IPS-18a (cell line): ENCODE data around the gene NMNAT2.

Source experiments
- H3K27ac ChIP-seq: one replicate; pipeline ENCODE4 v1.5.1; 2013; ENCODE audit warnings: low read length
- H3K27me3 ChIP-seq: one replicate; pipeline ENCODE4 v1.6.1; 2013; ENCODE audit warnings: mild to moderate bottlenecking, low read length; ENCODE audit not compliant: control insufficient read depth, insufficient read depth
- H3K36me3 ChIP-seq: one replicate; pipeline ENCODE4 v1.6.1; 2013; ENCODE audit warnings: low read depth, low read length; ENCODE audit not compliant: control insufficient read depth
- H3K4me1 ChIP-seq: one replicate; pipeline ENCODE4 v1.6.1; 2013; ENCODE audit warnings: low read depth, low read length; ENCODE audit not compliant: control insufficient read depth
- H3K4me3 ChIP-seq: one replicate; pipeline ENCODE4 v1.5.1; 2013; ENCODE audit warnings: low read length
- H3K9ac ChIP-seq: one replicate; pipeline ENCODE4 v1.6.1; 2013; ENCODE audit warnings: mild to moderate bottlenecking, low read length, moderate library complexity
- H3K9me3 ChIP-seq: one replicate; pipeline ENCODE4 v1.6.1; 2013; ENCODE audit warnings: low read depth, low read length; ENCODE audit not compliant: control insufficient read depth

Gene NMNAT2

DNA sequence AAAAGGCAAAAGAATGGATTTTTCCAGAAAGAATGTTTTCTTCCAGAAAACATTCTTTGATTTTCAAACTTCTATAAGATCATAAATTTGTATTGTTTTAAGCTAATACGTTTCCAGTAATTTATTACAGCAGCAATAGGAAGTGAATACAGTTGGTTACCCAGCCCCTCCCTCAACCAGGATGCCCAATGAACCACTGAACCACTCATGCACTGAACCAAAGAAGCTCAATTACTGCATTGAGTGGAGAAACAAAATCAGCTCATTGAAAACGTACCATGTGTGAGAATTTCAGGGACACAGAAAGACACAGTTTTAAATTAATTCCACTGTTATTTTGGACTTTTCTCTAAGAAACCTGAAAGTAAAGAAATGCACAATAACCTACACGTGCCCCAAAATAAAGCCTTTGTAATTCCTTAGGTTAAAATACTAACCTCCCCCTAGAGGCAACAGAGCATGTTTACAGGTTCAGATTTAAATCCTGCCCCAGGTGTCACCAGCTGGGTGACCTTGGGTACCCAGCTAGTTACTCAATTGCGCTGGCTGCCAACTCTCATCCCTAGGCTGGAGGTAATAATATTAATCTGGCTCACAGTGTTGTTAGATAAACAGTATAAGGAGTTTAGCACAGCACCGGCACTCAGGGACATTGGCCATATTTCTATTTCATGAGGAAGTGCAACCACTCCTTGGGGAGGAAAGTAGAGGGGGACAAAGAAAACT lies 111.7 kb downstream of the NMNAT2 start:
- Histone ChIP-seq H3K27ac (no peak overlapping the region), H3K9ac (no peak overlapping the region), H3K36me3 (no peaks in the 10 kb centered on the region), H3K9me3 (no peaks in the 10 kb centered on the region), H3K27me3 (no peaks in the 10 kb centered on the region), H3K4me1 (peaks cover 23% of the 10 kb centered on the region), H3K4me3 (no peak overlapping the region)

- Histone ChIP-seq H3K4me1 (peaks cover 23% of the 10 kb centered on the region), H3K4me3 (no peak overlapping the region), H3K9ac (no peak overlapping the region), H3K27ac (no peak overlapping the region), H3K9me3 (no peaks in the 10 kb centered on the region), H3K36me3 (no peaks in the 10 kb centered on the region), H3K27me3 (no peaks in the 10 kb centered on the region)
Observed at GRCh38 chr1:183304440-183305107, 113.6 kb downstream of the NMNAT2 start.

DNA sequence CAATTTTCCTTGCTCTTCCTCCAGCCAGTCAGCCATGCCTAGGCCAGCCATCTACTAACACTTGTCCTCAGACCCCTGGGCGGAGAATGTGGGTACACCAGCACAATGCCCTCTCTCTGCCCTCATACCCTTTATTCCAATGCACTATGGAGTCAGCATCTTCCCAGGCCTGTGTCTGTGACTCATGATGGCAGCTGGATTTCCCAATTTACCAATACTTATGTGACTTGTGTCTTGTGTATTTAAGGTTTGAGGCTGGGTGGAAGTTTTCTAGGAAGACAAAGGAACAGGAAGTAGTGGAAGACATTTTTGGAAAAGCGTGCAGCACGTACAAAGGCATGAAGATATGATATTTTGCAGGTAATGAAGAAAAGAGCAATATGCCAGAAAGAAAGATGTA lies 114.3 kb downstream of the NMNAT2 start:
- Histone ChIP-seq H3K9ac (no peak overlapping the region), H3K36me3 (no peaks in the 10 kb centered on the region), H3K4me3 (no peak overlapping the region)

GRCh38 chr1:183303323-183303645 lies 114.9 kb downstream of the NMNAT2 start:
- no peaks in the 10 kb centered on the region for H3K27me3 ChIP-seq
- H3K27ac ChIP-seq = no peak overlapping the region
- H3K9ac ChIP-seq = no peak overlapping the region
- no peaks in the 10 kb centered on the region for H3K9me3 ChIP-seq
- no peaks in the 10 kb centered on the region for H3K36me3 ChIP-seq
- no peak overlapping the region for H3K4me3 ChIP-seq
- H3K4me1 ChIP-seq = peaks cover 23% of the 10 kb centered on the region

More for the DNA sequence above, 114.3 kb downstream of the NMNAT2 start:
- peaks cover 23% of the 10 kb centered on the region for H3K4me1 ChIP-seq
- H3K27me3 ChIP-seq = no peaks in the 10 kb centered on the region
- H3K9me3 ChIP-seq = no peaks in the 10 kb centered on the region
- H3K27ac ChIP-seq = no peak overlapping the region

DNA sequence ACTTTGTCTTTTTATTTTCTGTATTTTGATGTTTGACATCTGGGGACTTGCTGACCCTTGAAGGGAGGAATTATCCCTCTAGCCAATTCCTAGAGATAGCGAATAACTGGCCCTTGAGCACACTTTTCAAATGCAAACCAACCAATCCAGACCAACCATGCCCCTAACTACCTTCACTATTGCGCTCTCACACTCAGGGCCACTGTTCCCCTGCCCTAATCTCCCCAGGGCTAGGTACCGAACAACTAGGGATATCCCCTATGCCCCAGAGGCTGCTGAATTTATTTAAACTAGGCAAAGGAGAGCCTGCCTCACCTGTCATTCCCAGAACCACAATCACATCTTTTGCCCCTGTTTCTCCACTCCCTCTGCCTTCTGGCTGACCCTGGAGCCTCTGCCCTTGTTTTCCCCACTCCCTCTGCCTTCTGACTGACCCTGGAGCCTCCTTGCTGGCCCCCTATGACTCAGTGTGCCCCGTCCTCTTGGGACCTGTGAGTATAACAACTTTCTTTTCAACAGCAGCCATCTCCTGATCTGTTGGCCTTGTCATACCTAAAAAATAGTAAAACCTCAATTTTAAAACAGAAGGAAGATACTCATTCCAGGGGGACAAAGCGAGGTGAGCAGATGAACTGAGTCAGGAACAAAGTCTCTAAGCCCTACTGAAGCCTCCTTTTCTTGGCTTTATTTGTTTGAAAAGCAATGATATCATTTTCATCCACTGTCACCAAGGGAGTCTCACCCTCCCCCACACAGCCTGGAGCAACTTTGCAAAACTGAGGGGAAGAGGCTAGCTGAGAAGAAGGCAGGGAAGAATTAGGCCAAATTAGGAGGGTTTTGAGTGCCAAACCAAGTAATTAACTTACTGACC lies 115.5 kb downstream of the NMNAT2 start:
- H3K9me3 ChIP-seq = no peaks in the 10 kb centered on the region
- no peaks in the 10 kb centered on the region for H3K27me3 ChIP-seq
- no peaks in the 10 kb centered on the region for H3K36me3 ChIP-seq
- peaks cover 23% of the 10 kb centered on the region for H3K4me1 ChIP-seq
- no peak overlapping the region for H3K27ac ChIP-seq
- H3K4me3 ChIP-seq = no peak overlapping the region
- H3K9ac ChIP-seq = no peak overlapping the region

DNA sequence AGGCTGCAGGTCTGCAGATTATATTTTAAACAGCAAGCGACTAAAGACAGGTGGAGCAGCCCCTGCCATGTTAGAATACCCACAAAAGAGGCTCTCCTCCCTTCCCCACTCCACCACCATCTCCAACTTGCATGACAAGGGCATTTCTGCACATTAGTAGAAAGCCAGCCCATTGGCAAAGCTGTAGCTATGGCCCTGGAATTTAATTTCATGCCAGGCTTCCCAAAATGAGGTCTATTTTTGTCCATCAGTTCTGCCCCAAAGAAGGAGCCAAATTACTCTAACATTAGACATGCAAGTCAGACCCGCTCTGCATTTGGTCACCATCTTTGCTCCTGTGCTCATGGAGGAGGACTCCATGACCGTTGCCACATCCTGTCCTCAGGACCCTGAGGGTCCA lies 116.9 kb downstream of the NMNAT2 start:
- Histone ChIP-seq H3K27me3 (no peaks in the 10 kb centered on the region), H3K9ac (no peak overlapping the region), H3K27ac (no peak overlapping the region), H3K4me3 (no peak overlapping the region), H3K36me3 (no peaks in the 10 kb centered on the region), H3K9me3 (no peaks in the 10 kb centered on the region), H3K4me1 (peaks cover 23% of the 10 kb centered on the region)

DNA sequence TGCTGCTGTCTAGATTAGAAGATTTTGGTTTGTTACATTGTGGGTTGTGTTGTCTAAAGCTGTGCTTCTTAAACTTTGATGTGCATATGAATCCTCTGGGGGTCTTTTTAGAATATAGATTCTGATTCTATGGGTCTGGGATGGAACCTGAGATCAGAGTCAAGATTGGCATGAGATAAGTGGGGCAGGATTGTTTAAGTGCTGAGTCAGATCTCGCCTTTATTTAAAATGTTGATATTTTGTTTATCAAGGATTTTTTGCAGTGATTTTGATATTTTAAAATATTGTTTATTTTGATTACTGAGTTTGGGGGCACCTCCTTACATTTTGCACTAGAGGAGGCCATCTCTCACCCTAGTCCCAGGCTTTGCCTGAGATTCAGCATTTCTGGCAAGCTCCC lies 117.4 kb downstream of the NMNAT2 start:
- H3K9ac ChIP-seq = no peak overlapping the region
- H3K27me3 ChIP-seq = no peaks in the 10 kb centered on the region
- no peaks in the 10 kb centered on the region for H3K9me3 ChIP-seq
- no peak overlapping the region for H3K27ac ChIP-seq
- no peaks in the 10 kb centered on the region for H3K36me3 ChIP-seq
- peaks cover 23% of the 10 kb centered on the region for H3K4me1 ChIP-seq
- no peak overlapping the region for H3K4me3 ChIP-seq

DNA sequence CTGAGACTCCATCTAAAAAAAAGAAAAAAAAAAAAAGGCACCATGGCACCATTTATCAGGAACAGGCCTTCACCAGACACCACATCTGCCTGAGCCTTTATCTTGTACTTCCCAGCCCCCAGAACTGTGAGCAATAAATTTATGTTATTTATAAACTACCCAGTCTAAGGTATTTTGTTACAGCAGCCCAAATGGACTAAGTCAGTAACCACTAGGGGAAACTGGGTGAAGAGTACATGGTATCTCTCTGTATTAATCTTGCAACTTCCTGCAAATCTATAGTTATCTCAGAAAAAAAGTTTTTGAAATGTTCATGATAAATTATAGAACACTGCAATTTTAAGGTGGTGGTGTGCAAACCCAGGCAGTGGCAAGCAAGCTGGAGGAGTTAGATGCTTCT lies 117.8 kb downstream of the NMNAT2 start:
- Histone ChIP-seq H3K36me3 (no peaks in the 10 kb centered on the region), H3K4me1 (peaks cover 23% of the 10 kb centered on the region), H3K4me3 (no peak overlapping the region), H3K27me3 (no peaks in the 10 kb centered on the region), H3K9ac (no peak overlapping the region), H3K9me3 (no peaks in the 10 kb centered on the region), H3K27ac (no peak overlapping the region)

GRCh38 chr1:183296782-183297181 lies 121.4 kb downstream of the NMNAT2 start:
- Histone ChIP-seq H3K9me3 (no peaks in the 10 kb centered on the region), H3K27ac (no peak overlapping the region), H3K27me3 (no peaks in the 10 kb centered on the region), H3K4me1 (peaks cover 10% of the 10 kb centered on the region), H3K9ac (no peak overlapping the region), H3K4me3 (no peak overlapping the region), H3K36me3 (no peaks in the 10 kb centered on the region)

DNA sequence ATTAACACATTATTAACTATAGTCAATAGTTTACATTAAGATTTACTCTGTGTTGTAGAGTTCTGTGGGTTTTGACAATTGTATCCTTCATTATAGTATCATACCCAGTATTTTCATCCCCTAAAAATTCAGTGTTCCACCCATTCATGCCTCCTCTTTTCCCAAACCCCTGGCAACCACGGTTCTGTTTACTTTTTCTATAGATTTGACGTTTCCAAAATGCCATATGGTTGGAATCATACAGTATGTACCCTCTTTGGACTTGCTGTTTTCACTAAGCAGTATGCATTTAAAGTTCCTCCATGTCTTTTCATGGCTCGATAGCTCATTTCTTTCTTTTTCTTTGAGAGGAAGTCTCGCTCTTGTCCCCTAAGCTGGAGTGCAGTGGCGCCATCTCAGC lies 122.7 kb downstream of the NMNAT2 start:
- Histone ChIP-seq H3K27me3 (no peaks in the 10 kb centered on the region), H3K9me3 (no peaks in the 10 kb centered on the region), H3K4me1 (peaks cover 15% of the 10 kb centered on the region), H3K27ac (no peak overlapping the region), H3K9ac (no peak overlapping the region), H3K36me3 (no peaks in the 10 kb centered on the region), H3K4me3 (no peak overlapping the region)

DNA sequence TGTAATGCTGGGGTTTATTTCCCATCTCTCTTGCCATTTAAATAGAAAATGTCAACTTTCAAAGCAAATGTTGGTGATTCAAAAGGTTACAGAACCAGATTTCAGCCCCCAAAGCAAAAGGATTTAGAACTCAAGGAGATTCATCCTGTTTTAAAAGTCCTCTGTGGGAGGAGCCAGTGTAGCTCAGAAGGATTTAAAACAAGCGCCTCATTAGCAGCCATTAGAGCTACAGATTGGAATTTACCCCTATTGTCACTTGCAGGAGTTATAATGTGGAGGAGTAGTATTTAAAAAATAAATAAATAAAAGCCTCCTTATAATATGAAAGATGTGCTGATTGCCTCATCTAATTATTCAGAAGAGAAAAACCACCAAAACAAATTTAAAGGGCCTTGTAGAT lies 124.3 kb downstream of the NMNAT2 start:
- H3K27me3 ChIP-seq = no peaks in the 10 kb centered on the region

More for the DNA sequence above, 124.3 kb downstream of the NMNAT2 start:
- H3K9me3 ChIP-seq = no peaks in the 10 kb centered on the region
- no peaks in the 10 kb centered on the region for H3K36me3 ChIP-seq
- no peak overlapping the region for H3K9ac ChIP-seq
- H3K4me3 ChIP-seq = no peak overlapping the region
- peaks cover 15% of the 10 kb centered on the region for H3K4me1 ChIP-seq
- H3K27ac ChIP-seq = no peak overlapping the region
